DOHH2 (cell line): ENCODE measurements around the gene ZBTB40.

Source experiments
- H3F3A ChIP-seq: fragments of 200-600 bp; sonication (generic), shearing (Covaris generic); 2 replicates; pipeline ENCODE4 v1.6.0; 2016; ENCODE audit warnings: antibody characterized with exemption, mild to moderate bottlenecking; ENCODE audit not compliant: control insufficient read depth, insufficient read depth
- H3K27ac ChIP-seq: fragments of 200-600 bp; sonication (generic); 2 replicates; pipeline ENCODE4 v1.5.1; 2014; ENCODE audit warnings: low read depth, mild to moderate bottlenecking, low read length, moderate library complexity
- H3K27me3 ChIP-seq: fragments of 200-600 bp; sonication (generic); 2 replicates; pipeline ENCODE4 v1.6.1; 2014; ENCODE audit warnings: mild to moderate bottlenecking, low read length, mixed read lengths; ENCODE audit not compliant: control insufficient read depth
- H3K36me3 ChIP-seq: fragments of 200-600 bp; sonication (generic); 2 replicates; pipeline ENCODE4 v1.6.1; 2014; ENCODE audit warnings: mild to moderate bottlenecking, low read length, moderate library complexity, mixed read lengths; ENCODE audit not compliant: control insufficient read depth
- H3K4me1 ChIP-seq: fragments of 200-600 bp; sonication (generic); 2 replicates; pipeline ENCODE4 v1.6.1; 2014; ENCODE audit warnings: mild to moderate bottlenecking, low read length, mixed read lengths; ENCODE audit not compliant: control insufficient read depth
- H3K4me2 ChIP-seq: fragments of 200-600 bp; sonication (generic); 2 replicates; pipeline ENCODE4 v1.6.0; 2014; ENCODE audit warnings: mild to moderate bottlenecking, low read length, moderate library complexity
- H3K4me3 ChIP-seq: fragments of 200-600 bp; sonication (generic); 2 replicates; pipeline ENCODE4 v1.5.1; 2014; ENCODE audit warnings: mild to moderate bottlenecking, low read length, mixed read lengths
- H3K79me2 ChIP-seq: fragments of 200-600 bp; sonication (generic); 2 replicates; pipeline ENCODE4 v1.6.1; 2014; ENCODE audit warnings: mild to moderate bottlenecking, low read length, mixed read lengths; ENCODE audit not compliant: control insufficient read depth
- H3K9me2 ChIP-seq: fragments of 200-600 bp; sonication (generic); replicated peaks from 2 replicates; pipeline ENCODE4 v1.6.1; 2014; ENCODE audit warnings: mild to moderate bottlenecking, low read length, mixed read lengths; ENCODE audit not compliant: control insufficient read depth
- H3K9me3 ChIP-seq: fragments of 200-600 bp; sonication (generic); 2 replicates; pipeline ENCODE4 v1.6.1; 2014; ENCODE audit warnings: antibody characterized with exemption, low read length, mixed read lengths; ENCODE audit not compliant: control insufficient read depth, insufficient read depth
- H4K20me1 ChIP-seq: fragments of 200-600 bp; sonication (generic); 2 replicates; pipeline ENCODE4 v1.6.0; 2014; ENCODE audit warnings: low read depth, mild to moderate bottlenecking, antibody characterized with exemption, low read length, moderate library complexity; ENCODE audit not compliant: control insufficient read depth, insufficient read depth
- EZH2phosphoT487 ChIP-seq: fragments of 200-600 bp; sonication (generic); IDR thresholded peaks from 2 replicates; pipeline ENCODE4 v1.6.1; 2017; ENCODE audit warnings: borderline replicate concordance, mild to moderate bottlenecking, antibody characterized with exemption, low read length, moderate library complexity, mixed read lengths
- TF ChIP-seq, protein P1 (sequence below): fragments of 200-600 bp; sonication (generic); IDR thresholded peaks from one replicate; pipeline ENCODE4 v1.5.1; 2014; ENCODE audit warnings: antibody characterized with exemption, mild to moderate bottlenecking, low read depth, low read length; ENCODE audit not compliant: poor library complexity, severe bottlenecking

The ZBTB40 gene

GRCh38 chr1:22449636-22450035 lies 2.0 kb upstream of the ZBTB40 start:
- Histone ChIP-seq H3K9me3 (0 out of 2 replicates have a peak, but pooled peaks cover 4% of the 10 kb centered on the region), H3K79me2 (peaks cover 26% of the 10 kb centered on the region), H3K9me2 (no peaks in the 10 kb centered on the region), H3K27me3 (no peaks in the 10 kb centered on the region), H3K36me3 (no peaks in the 10 kb centered on the region), H4K20me1 (no peaks in the 10 kb centered on the region), H3K4me1 (peaks cover 14% of the 10 kb centered on the region), H3K4me3 (no peak overlapping the region), H3K4me2 (no peak overlapping the region), H3F3A (no peaks in the 10 kb centered on the region), H3K27ac (no peak overlapping the region)
- TF ChIP-seq EZH2phosphoT487, result no peak
- TF ChIP-seq, protein P1, sequence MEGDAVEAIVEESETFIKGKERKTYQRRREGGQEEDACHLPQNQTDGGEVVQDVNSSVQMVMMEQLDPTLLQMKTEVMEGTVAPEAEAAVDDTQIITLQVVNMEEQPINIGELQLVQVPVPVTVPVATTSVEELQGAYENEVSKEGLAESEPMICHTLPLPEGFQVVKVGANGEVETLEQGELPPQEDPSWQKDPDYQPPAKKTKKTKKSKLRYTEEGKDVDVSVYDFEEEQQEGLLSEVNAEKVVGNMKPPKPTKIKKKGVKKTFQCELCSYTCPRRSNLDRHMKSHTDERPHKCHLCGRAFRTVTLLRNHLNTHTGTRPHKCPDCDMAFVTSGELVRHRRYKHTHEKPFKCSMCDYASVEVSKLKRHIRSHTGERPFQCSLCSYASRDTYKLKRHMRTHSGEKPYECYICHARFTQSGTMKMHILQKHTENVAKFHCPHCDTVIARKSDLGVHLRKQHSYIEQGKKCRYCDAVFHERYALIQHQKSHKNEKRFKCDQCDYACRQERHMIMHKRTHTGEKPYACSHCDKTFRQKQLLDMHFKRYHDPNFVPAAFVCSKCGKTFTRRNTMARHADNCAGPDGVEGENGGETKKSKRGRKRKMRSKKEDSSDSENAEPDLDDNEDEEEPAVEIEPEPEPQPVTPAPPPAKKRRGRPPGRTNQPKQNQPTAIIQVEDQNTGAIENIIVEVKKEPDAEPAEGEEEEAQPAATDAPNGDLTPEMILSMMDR, result no peak

- H3K36me3 ChIP-seq, result no peaks in the 10 kb centered on the region
- no peak overlapping the region for H3K4me2 ChIP-seq
- H3F3A ChIP-seq, result no peaks in the 10 kb centered on the region
- H3K4me1 ChIP-seq, result peaks cover 14% of the 10 kb centered on the region
- no peaks in the 10 kb centered on the region for H3K27me3 ChIP-seq
- no peak overlapping the region for H3K27ac ChIP-seq
- H3K4me3 ChIP-seq, result no peak overlapping the region
- H4K20me1 ChIP-seq, result no peaks in the 10 kb centered on the region
- TF ChIP-seq EZH2phosphoT487, result no peak
- TF ChIP-seq, protein P1, result no peak
- no peaks in the 10 kb centered on the region for H3K9me2 ChIP-seq
- 0 out of 2 replicates have a peak, but pooled peaks cover 4% of the 10 kb centered on the region for H3K9me3 ChIP-seq
- peaks cover 33% of the 10 kb centered on the region for H3K79me2 ChIP-seq
Measured at GRCh38 chr1:22450351-22451021, 1.2 kb upstream of the ZBTB40 start.

- Histone ChIP-seq H3K4me1 (peaks cover 14% of the 10 kb centered on the region), H3K36me3 (no peaks in the 10 kb centered on the region), H3K4me3 (peak overlapping the region; percentile 95), H3K79me2 (peaks cover 53% of the 10 kb centered on the region), H4K20me1 (no peaks in the 10 kb centered on the region), H3F3A (no peaks in the 10 kb centered on the region), H3K27ac (peak overlapping the region; percentile 62), H3K4me2 (peak overlapping the region; percentile 89), H3K27me3 (no peaks in the 10 kb centered on the region), H3K9me2 (no peaks in the 10 kb centered on the region), H3K9me3 (0 out of 2 replicates have a peak, but pooled peaks cover 4% of the 10 kb centered on the region)
- TF ChIP-seq EZH2phosphoT487, result no peak
- TF ChIP-seq, protein P1, result no peak
Measured at GRCh38 chr1:22452481-22452957, 868 bp downstream of the ZBTB40 start.
